Activated CD4-positive, alpha-beta memory T cell treated with anti-CD3 and anti-CD28 coated beads, Interleukin-2, amount 10 ng/mL, durations not matched to agents 7 days and 5 days (primary cell): ENCODE data around the gene HLCS. TPM values are rescaled to one million over a fixed set of nuclear protein-coding genes. Genes with fewer than 3 reads are reported as not detected.

Source experiments
- CTCF ChIA-PET: fragments of 350-600 bp; sonication (Branson Sonifier 250); formaldehyde crosslinking; loops from one replicate; lab custom pipeline; 2021; ENCODE audit warnings: antibody characterized with exemption, inconsistent platforms; lab: Charles Lee
- POLR2A ChIA-PET: fragments of 350-600 bp; sonication (Branson Sonifier 250); formaldehyde crosslinking; loops from one replicate; lab custom pipeline; 2021; ENCODE audit warnings: antibody characterized with exemption; lab: Charles Lee
- DNase-seq: peaks from one replicate; pipeline ENCODE4 v3.0.0-alpha.2; 2020
- H3K27ac Mint-ChIP-seq: one replicate; pipeline ENCODE4 v1.8.0; 2021; ENCODE audit warnings: mild to moderate bottlenecking, mixed read lengths
- H3K27me3 Mint-ChIP-seq: one replicate; pipeline ENCODE4 v1.8.0; 2021; ENCODE audit warnings: mixed read lengths
- H3K36me3 Mint-ChIP-seq: one replicate; pipeline ENCODE4 v1.8.0; 2021; ENCODE audit warnings: low read depth, mixed read lengths
- H3K4me1 Mint-ChIP-seq: one replicate; pipeline ENCODE4 v1.8.0; 2021; ENCODE audit warnings: mixed read lengths
- H3K4me3 Mint-ChIP-seq: one replicate; pipeline ENCODE4 v1.8.0; 2021; ENCODE audit warnings: mild to moderate bottlenecking, mixed read lengths
- H3K9me3 Mint-ChIP-seq: one replicate; pipeline ENCODE4 v1.8.0; 2021; ENCODE audit warnings: mixed read lengths
- total RNA-seq, 2 experiments: library from RNA; stranded (reverse); gene quantifications; one replicate each; pipeline ENCODE4 v1.2.3, GENCODE V29; 2021

Gene HLCS
- total RNA-seq, 2 experiments from 2014 or later, result 13.3 to 13.9 TPM

DNA sequence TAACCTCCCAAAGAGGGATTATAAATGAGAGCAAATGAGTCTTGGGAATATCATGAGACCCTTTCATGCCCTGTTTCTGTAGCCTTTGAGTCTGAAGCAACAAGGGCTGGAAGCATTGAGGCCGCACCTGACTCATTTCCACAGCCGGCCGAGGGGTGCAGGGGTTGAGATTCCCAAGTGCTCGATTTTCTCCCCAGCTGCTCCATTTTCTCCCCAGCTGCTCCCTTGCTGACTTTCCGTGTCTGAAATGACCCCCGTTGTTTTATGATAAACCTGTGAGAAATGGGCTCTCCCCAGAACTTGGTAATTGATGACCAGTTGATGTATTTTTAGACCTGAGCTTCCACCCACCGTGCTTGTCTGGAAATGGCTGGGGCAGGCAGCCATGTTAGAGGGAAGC, 244.7 kb downstream of the HLCS start:
- Mint-ChIP-seq H3K27me3 (no peaks in the 10 kb centered on the region), H3K27ac (no peak overlapping the region), H3K36me3 (no peaks in the 10 kb centered on the region), H3K9me3 (no peaks in the 10 kb centered on the region), H3K4me1 (no peaks in the 10 kb centered on the region), H3K4me3 (no peak overlapping the region)
- ChIA-PET POLR2A (no interaction called here), CTCF (no interaction called here)
- DNase-seq, result no peak

DNA sequence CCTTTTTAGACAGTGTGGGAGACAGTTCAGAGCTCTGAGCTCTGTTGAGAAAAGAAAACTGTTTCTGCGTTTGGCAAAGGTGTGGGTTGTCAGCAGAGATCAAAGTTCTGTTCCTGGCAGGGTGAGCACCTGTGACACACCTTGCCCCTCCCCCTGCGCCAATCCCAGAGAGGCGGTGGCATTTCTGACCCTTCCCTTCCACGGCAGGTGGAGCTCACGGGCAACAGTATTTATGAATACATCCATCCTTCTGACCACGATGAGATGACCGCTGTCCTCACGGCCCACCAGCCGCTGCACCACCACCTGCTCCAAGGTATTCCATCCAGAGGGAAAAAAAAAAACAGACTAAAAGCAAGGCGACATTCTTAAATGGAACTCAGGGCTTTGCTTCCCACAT, 246.9 kb downstream of the HLCS start:
- DNase-seq, result no peak
- Mint-ChIP-seq H3K27ac (no peak overlapping the region), H3K9me3 (no peaks in the 10 kb centered on the region), H3K4me3 (no peak overlapping the region), H3K4me1 (no peaks in the 10 kb centered on the region), H3K36me3 (no peaks in the 10 kb centered on the region), H3K27me3 (peaks cover 16% of the 10 kb centered on the region)
- CTCF ChIA-PET, result no interaction called here
- POLR2A ChIA-PET, result no interaction called here

DNA sequence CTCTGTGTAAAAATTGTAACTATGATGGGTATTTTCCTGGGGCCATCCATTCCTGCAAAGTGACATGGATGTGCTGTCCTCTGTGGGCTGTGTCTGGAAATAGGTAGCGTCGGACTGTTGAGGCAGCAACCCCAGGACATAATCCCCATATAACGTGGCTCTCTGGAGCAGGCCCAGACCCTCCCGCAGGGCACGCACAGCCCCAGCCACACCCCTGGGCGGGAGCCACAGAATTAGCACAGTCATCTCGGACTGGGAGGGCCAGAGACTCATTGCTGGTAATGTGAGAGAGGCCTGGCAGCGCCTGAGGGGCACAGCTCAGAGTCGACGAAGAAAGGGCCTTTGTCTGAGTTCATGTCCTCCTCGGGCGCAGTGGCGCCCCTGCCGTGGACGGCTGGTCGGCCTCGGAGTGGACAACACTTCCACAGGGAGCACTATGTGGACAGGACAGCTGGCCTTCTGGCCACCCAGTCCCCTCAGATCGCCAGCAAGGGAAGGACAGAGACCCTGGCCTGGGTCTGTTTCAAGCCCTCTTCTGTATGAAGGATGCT, 247.4 kb downstream of the HLCS start:
- Mint-ChIP-seq H3K27ac (no peak overlapping the region), H3K4me3 (no peak overlapping the region), H3K27me3 (peaks cover 20% of the 10 kb centered on the region), H3K4me1 (no peaks in the 10 kb centered on the region), H3K9me3 (no peaks in the 10 kb centered on the region), H3K36me3 (no peaks in the 10 kb centered on the region)
- POLR2A ChIA-PET, result no interaction called here
- CTCF ChIA-PET, result no interaction called here
- no peak for DNase-seq

DNA sequence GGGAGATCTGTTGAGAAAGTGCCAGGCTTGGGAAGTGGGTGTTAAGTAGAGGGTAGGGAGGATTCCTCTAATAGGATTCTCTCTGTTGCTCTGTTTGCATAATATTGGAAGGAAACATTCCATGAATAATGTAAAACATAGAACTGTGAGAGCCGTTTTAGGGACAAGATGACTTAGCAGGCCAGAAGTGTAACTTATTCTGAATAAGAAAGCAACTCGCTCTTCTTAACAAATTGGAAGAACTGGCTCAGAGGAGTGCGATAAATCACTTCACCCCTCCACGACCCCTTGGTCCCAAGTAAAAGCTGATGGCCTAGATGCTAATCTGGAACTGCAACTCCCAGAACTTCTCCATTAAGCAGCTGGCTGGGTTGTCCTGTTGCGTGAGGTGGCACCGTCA, 248.5 kb downstream of the HLCS start:
- Mint-ChIP-seq H3K27me3 (peaks cover 30% of the 10 kb centered on the region), H3K9me3 (no peaks in the 10 kb centered on the region), H3K4me3 (no peak overlapping the region), H3K36me3 (no peaks in the 10 kb centered on the region), H3K27ac (no peak overlapping the region), H3K4me1 (no peaks in the 10 kb centered on the region)
- POLR2A ChIA-PET, result no interaction called here
- CTCF ChIA-PET, result no interaction called here
- DNase-seq, result no peak

DNA sequence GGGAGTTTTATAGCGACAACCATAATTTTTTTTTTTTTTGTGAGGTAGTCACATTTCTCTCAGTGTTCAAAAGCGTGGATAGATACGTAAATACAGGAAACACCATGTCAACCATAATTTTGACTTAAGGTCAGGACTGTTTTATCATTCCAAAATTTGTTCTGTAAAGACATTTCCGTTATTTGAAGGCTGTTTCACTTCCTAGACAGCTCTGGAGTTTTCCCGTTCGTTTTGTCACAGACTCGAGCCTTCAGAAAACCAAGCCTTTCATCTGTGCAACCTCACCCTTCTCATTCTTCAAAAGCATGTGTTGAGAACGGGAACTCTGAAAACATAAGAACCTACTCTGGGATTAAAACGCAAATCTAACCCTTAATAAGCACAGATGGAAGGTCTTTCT, 249.6 kb downstream of the HLCS start:
- no peaks in the 10 kb centered on the region for H3K9me3 Mint-ChIP-seq
- no peak for DNase-seq
- H3K4me3 Mint-ChIP-seq, result no peak overlapping the region
- peaks cover 3% of the 10 kb centered on the region for H3K4me1 Mint-ChIP-seq
- ChIA-PET POLR2A (interaction anchor here (0.7 kb wide), 1 partner anchor 274 kb away, joined by 3 read pairs; no protein-coding TSS in a partner anchor), CTCF (no interaction called here)
- no peak overlapping the region for H3K27ac Mint-ChIP-seq
- peaks cover 41% of the 10 kb centered on the region for H3K27me3 Mint-ChIP-seq
- H3K36me3 Mint-ChIP-seq, result no peaks in the 10 kb centered on the region

DNA sequence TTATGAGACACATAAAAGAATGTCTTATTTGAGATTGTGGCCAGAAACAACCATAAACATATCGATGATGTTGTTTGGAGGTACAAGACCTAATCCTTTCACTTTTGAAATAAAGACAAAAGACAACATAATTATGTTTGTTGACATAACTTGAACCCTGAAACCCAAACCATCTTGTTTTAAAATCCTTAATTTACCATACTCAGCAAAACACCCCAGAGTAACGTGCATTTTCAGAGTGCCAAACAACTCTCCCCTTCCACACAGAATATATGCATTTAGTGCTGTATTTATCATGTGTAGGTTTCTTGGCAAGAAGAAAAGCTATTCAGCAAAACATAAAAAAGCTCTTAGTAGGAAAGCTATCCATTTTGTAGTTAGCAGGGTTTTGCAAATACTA, 250.1 kb downstream of the HLCS start:
- Mint-ChIP-seq H3K27me3 (peaks cover 44% of the 10 kb centered on the region), H3K27ac (no peak overlapping the region), H3K9me3 (no peaks in the 10 kb centered on the region), H3K4me3 (no peak overlapping the region), H3K4me1 (peaks cover 3% of the 10 kb centered on the region), H3K36me3 (no peaks in the 10 kb centered on the region)
- DNase-seq, result no peak
- POLR2A ChIA-PET, result interaction anchor here (0.7 kb wide), 1 partner anchor 274 kb away, joined by 3 read pairs; no protein-coding TSS in a partner anchor
- CTCF ChIA-PET, result interaction anchor here (0.6 kb wide), 1 partner anchor 27 kb away, joined by 3 read pairs; no protein-coding TSS in a partner anchor

DNA sequence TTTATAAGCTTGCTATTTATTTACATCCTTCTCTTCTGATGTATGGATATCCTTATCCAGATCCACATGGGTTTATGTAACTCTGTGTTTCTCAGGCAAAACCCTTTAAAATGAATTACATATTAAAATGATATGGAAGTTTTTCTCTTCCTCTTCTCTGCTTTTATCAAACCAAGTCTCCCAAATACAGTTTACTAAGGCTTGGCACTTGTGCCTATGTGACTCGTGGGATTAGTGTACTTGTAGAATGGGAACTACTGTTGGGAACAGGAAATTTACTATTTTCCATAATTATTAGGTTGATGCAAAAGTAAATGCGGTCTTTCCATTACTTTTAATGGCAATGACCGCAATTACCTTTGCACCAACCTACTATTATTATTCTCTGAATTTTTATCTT, 252.7 kb downstream of the HLCS start:
- no peaks in the 10 kb centered on the region for H3K9me3 Mint-ChIP-seq
- peaks cover 4% of the 10 kb centered on the region for H3K4me1 Mint-ChIP-seq
- H3K27me3 Mint-ChIP-seq, result peaks cover 66% of the 10 kb centered on the region
- H3K27ac Mint-ChIP-seq, result no peak overlapping the region
- H3K4me3 Mint-ChIP-seq, result no peak overlapping the region
- ChIA-PET CTCF (no interaction called here), POLR2A (no interaction called here)
- no peaks in the 10 kb centered on the region for H3K36me3 Mint-ChIP-seq
- no peak for DNase-seq

DNA sequence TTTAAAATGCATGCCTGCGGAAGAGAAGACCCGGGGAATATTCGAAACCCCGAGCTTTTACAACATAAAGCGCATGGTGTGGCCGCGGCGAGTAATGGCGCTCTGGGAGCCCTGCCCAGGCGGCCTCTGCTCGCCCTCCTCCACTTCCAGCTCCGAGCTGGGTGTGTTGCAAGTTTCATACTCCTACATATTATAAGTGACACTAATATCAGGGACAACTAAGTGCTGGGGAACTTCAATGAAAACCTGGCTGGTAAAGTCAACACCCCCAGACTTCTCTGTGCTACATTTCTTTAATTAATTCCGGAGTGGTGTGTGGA, 255.8 kb downstream of the HLCS start:
- Mint-ChIP-seq H3K27ac (no peak overlapping the region), H3K27me3 (peaks cover 82% of the 10 kb centered on the region), H3K4me3 (no peak overlapping the region), H3K4me1 (peaks cover 21% of the 10 kb centered on the region), H3K9me3 (no peaks in the 10 kb centered on the region), H3K36me3 (no peaks in the 10 kb centered on the region)
- ChIA-PET CTCF (interaction anchor here (1.0 kb wide), 1 partner anchor 20 kb away, joined by 3 read pairs; no protein-coding TSS in a partner anchor), POLR2A (interaction anchor here (0.8 kb wide), 1 partner anchor 14 kb away, joined by 3 read pairs; no protein-coding TSS in a partner anchor)
- DNase-seq, result peak; percentile 14

DNA sequence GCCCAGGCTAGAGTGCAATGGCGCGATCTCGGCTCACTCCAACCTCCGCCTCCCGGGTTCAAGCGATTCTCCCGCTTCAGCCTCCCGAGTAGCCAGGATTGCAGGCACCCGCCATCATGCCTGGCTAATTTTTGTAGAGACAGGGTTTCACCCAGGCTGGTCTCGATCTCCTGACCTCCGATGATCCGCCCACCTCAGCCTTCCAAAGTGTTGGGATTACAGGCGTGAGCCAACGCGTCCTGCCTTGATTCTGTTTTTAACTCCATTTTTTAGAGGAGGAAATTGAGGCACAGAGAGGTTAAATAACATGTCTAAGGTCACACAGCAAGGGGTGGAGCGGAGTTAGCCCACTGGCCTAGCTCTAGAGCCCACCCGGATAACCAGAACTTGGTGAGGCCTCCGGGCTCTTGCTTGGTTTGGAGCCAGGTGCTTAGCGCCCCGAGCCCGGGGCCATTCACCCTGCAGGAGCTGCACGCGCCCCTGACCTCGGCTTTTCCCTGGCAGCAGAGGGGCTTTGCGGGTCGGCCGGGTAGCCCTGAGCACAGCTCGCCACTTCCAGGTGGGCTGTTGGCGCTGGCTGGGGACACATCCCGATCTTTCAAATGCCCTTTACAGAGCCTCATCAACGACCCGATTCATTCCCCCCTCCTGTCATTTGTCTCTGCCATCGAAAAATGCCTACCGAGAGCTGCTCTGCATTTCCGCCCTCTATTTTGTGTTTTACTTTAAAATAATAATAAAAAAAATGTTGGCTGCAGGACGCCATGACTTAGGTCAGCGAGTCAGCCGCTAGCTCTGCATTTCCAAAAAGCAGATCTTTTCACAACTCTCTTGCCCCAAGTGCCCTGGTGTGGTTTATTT, 256.4 kb downstream of the HLCS start:
- no peak overlapping the region for H3K4me3 Mint-ChIP-seq
- ChIA-PET CTCF (interaction anchor here (1.0 kb wide), 1 partner anchor 19 kb away, joined by 3 read pairs; no protein-coding TSS in a partner anchor), POLR2A (interaction anchor here (0.8 kb wide), 1 partner anchor 14 kb away, joined by 3 read pairs; no protein-coding TSS in a partner anchor)
- H3K4me1 Mint-ChIP-seq, result peaks cover 21% of the 10 kb centered on the region
- H3K36me3 Mint-ChIP-seq, result no peaks in the 10 kb centered on the region
- peak; percentile 9 for DNase-seq
- H3K9me3 Mint-ChIP-seq, result no peaks in the 10 kb centered on the region
- H3K27me3 Mint-ChIP-seq, result peaks cover 85% of the 10 kb centered on the region
- H3K27ac Mint-ChIP-seq, result no peak overlapping the region

DNA sequence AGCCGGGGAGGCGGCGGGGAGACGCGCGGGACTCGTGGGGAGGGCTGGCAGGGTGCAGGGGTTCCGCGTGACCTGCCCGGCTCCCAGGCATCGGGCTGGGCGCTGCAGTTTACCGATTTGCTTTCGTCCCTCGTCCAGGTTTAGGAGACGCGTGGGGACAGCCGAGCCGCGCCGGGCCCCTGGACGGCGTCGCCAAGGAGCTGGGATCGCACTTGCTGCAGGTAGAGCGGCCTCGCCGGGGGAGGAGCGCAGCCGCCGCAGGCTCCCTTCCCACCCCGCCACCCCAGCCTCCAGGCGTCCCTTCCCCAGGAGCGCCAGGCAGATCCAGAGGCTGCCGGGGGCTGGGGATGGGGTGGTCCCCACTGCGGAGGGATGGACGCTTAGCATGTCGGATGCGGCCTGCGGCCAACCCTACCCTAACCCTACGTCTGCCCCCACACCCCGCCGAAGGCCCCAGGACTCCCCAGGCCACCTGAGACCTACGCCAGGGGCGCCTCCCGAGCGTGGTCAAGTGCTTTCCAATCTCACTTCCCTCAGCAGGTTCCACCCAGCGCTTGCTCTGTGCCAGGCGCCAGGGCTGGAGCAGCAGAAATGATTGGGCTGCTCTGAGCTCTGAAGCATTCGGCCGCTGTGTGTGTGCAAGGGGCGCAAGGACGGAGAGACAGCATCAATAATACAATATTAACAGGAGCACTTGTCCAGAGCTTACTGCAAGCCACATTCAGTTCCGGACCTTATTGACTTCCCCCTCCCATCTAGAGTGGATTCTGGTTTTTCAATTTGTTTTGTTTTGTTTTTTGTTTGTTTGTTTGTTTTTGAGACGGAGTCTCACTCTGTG, 257.2 kb downstream of the HLCS start:
- CTCF ChIA-PET, result no interaction called here
- Mint-ChIP-seq H3K27ac (no peak overlapping the region), H3K36me3 (no peaks in the 10 kb centered on the region), H3K4me3 (no peak overlapping the region), H3K4me1 (peaks cover 21% of the 10 kb centered on the region), H3K9me3 (no peaks in the 10 kb centered on the region), H3K27me3 (peaks cover 82% of the 10 kb centered on the region)
- POLR2A ChIA-PET, result no interaction called here
- DNase-seq, result peak; percentile 10

DNA sequence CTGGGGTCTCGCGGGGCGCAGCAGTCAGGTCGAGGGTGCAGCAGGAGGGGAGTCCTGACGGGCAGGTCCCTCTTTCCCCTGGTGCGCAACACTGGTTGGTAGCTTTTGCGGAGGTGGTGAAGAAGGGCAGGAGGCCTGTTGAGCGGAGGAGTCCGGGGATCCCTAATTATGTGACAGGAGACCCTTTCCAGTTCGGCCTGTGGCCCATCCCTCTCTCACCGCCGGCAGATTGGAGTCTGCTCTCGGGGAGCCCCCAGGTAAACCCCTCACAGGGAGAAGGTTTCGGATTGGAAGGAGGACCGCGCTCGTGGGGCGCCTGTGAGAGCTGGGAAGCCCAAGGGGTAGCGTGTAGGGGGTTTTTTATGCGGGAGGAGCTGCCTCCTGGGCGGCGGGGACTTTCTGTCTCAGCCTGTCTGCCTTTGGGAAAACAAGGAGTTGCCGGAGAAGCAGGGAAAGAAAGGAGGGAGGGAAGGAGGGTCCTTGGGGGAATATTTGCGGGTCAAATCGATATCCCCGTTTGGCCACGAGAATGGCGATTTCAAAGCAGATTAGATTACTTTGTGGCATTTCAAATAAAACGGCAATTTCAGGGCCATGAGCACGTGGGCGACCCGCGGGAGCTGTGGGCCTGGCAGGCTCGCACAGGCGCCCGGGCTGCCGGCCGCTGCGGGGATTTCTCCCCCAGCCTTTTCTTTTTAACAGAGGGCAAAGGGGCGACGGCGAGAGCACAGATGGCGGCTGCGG, 258.0 kb downstream of the HLCS start:
- CTCF ChIA-PET, result no interaction called here
- peak; percentile 10 for DNase-seq
- Mint-ChIP-seq H3K4me3 (no peak overlapping the region), H3K27me3 (peaks cover 83% of the 10 kb centered on the region), H3K9me3 (no peaks in the 10 kb centered on the region), H3K36me3 (no peaks in the 10 kb centered on the region), H3K27ac (no peak overlapping the region), H3K4me1 (peaks cover 24% of the 10 kb centered on the region)
- POLR2A ChIA-PET, result no interaction called here

DNA sequence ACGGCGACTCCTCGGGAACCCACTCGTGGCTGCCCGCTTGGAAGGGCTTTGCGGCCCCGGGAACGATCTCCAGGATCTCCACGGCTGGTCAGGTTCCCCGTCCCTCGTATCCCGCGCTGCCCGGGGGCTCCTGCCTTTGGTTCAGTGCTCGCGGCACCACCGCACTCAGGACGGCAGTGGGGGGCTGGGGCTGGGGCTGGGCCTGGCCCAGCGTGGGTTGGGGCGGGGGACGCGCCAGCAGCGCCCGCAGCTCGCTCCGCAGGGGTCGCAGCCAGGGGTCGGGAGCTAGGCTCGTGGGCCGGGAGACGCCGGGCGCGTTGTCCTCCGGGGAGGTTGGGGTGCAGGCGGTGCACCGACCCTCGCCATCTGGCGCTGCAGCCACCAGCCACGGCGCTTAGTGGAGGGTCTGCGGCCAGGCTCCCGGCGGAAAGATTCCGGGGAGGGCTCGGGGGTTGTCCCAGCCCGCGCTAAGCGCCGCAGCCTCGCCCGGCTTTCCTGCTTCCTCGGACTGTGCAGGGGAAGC, 258.6 kb downstream of the HLCS start:
- H3K27ac Mint-ChIP-seq, result no peak overlapping the region
- POLR2A ChIA-PET, result no interaction called here
- H3K4me1 Mint-ChIP-seq, result peaks cover 24% of the 10 kb centered on the region
- no peaks in the 10 kb centered on the region for H3K9me3 Mint-ChIP-seq
- CTCF ChIA-PET, result no interaction called here
- no peak overlapping the region for H3K4me3 Mint-ChIP-seq
- no peaks in the 10 kb centered on the region for H3K36me3 Mint-ChIP-seq
- H3K27me3 Mint-ChIP-seq, result peaks cover 83% of the 10 kb centered on the region
- no peak for DNase-seq
